GM20000 (cell line): ENCODE data around the gene RBCK1.

Experiments
- DNase-seq: peaks from one replicate; pipeline ENCODE4 v3.0.0; 2012; ENCODE audit warnings: low spot score
- TF ChIP-seq, protein P1 (sequence below): IDR thresholded peaks from 2 replicates; pipeline ENCODE4 v1.5.1; 2012; ENCODE audit warnings: mild to moderate bottlenecking, control low read depth; ENCODE audit errors: extremely low read depth, missing control alignments

Gene RBCK1

DNA sequence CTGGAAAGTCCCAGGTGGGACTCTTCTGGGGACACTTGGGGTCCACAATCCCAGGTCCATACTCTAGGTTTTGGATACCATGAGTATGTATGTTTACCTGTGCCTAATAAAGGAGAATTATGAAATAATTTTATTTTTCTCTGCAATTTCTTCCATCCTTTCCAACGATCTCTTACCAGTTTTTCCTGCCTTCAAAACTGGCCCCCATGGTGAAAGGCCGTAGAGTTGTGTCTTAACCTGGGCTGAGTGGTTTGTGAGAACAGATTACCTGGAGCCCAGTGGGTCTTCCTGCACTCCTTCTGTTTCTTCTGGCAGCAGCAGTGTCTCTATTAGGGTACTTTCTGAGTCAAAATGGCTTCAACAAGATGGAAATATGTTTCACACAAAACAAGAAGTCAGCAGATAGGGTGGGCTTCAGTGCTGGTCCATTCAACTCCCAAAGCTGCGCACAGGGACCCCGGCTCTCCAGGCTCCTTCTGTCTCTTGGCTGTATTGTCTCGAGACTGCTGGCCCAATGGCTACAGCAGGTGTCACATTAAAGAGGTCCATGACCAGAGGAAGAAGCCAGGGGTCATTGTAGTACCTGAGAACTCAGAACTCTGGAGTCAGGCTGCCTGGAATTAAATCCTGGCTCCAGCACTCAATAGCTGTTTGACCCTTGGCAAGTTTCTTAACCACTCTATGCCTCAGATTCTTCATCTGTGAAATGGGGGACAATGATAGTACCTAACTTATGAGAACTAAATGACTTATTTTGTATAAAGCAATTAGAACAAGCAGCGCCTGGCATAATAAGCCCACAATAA is 10.5 kb upstream of the RBCK1 start:
- no peak for DNase-seq
- TF ChIP-seq, protein P1, sequence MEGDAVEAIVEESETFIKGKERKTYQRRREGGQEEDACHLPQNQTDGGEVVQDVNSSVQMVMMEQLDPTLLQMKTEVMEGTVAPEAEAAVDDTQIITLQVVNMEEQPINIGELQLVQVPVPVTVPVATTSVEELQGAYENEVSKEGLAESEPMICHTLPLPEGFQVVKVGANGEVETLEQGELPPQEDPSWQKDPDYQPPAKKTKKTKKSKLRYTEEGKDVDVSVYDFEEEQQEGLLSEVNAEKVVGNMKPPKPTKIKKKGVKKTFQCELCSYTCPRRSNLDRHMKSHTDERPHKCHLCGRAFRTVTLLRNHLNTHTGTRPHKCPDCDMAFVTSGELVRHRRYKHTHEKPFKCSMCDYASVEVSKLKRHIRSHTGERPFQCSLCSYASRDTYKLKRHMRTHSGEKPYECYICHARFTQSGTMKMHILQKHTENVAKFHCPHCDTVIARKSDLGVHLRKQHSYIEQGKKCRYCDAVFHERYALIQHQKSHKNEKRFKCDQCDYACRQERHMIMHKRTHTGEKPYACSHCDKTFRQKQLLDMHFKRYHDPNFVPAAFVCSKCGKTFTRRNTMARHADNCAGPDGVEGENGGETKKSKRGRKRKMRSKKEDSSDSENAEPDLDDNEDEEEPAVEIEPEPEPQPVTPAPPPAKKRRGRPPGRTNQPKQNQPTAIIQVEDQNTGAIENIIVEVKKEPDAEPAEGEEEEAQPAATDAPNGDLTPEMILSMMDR: no peak

DNA sequence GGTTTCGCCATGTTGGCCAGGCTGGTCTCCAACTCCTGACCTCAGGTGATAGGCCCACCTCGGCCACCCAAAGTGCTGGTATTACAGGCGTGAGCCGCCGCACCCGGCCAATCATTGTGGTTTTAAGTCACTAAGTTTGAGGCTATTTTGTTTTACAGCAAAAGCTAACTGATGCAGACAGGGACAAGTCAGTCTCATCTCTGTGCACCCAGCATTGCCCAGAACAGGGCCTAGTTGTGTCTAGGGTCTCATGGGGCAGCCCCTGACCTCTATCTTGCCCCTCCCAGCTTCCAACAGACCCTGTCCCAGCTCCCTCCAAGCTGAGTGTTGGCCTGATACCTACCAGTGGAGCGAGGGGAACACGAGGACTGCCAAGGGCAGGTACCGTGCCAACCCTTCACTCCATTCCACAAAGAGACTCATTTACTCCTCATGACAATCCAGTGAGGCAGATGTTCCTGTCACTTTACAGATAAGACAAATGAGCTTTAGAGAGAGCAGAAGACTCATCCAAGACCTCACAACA is 8.9 kb upstream of the RBCK1 start:
- no peak for DNase-seq
- TF ChIP-seq, protein P1: no peak

DNA sequence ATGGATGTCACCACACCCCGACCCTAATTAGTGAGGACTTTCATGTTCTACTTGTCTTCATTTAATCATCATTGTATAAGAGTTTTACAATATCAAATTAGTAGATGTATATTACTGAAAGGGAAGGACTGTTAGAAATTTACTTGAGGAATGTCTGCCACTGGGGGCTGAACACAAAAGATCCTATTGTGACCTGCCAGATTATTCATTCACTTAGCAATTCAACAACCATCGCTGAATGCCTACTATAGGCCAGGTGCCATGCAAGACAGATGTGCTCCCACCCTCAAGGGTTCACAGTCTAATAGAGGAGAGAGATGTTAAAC is 8.0 kb upstream of the RBCK1 start:
- TF ChIP-seq, protein P1: no peak
- DNase-seq: no peak

DNA sequence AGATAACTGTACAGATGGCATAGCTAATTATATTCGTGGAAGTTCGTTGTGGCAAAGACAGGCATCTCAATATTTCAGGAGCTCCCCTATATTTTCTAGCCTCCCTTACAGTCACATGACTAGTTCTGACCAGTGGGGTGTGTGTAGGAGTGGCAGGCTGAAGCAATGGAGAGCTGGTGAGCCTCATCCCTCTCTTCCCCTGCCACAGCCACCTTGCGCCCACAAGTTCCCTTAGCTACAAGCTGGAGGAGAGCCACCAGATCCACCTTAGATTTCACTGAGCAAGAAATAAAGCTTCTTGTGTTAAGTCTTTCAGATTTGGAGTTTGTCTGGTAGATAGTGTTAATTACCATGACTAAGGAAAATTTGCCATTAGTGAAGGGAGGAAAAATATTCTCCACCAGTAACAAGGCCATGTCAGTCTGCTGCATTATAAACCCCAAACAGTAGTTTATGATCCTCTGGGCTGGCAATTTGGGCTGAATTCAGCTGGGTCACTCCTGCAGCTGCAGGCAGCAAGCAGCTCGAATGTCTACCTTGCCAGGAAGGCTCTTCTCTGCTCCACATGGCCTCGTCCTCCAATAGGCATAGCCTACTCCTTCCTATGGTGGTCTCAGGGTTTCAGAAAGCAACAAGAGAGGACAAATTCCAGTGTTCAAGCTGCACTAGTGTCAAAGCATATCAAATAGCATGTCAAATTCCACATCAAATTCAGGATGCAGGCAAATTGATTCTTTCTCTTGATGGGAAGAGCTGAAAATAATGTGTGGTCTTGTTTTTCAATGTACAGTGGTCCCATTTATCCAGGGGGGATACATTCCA is 7.4 kb upstream of the RBCK1 start:
- no peak for DNase-seq
- TF ChIP-seq, protein P1: no peak

DNA sequence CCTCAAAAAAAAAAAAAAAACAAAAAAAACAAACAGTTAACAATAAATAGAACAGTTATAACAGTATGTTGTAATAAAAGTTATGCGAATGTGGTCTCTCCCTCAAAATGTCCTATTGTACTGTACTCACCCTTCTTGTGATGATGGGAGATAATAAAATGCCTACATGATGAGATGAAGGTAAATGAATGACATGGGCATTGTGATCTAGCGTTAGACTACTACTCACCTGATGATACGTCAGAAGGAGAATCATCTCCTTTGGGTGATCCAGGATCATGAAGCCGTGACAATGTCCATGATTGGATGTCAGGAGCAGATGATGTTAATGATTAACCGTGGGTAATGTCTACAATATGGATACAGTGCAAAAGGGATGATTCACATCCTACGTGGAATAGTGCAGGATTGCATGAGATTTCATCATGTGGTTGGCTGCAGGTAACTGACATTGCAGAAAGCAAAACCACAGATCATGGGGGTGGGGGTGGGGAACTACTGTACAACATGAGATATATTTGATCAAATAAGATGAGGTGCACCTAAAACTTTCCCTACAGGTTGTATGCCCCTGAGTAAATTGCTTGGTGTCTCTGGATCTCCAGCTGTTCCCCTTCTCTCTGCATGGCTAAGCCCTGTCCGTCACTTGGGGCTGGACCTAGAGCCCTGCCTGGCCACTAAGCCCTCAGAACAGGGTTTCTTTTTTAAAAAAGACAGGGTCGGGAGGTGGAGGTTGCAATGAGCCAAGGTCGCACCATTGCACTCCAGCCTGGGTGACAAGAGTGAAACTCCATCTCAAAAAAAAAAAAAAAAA is 6.2 kb upstream of the RBCK1 start:
- TF ChIP-seq, protein P1: no peak
- no peak for DNase-seq

DNA sequence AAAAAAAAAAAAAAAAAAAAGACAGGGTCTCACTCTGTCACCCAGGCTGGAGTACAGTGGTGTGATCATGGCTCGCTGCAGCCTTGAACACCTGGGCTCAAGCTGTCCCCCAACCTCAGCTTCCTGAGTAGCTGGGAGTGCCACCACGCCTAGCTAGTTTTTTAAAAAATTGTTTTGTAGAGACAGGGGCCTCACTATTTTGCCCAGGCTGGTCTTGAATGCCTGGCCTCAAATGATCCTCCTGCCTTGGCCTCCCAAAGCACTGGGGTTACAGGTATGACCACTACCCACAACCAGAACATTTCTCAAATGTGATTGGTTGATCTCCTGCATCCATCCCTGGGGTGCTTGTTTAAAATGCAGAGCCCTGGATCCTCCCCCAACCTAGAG is 5.6 kb upstream of the RBCK1 start:
- TF ChIP-seq, protein P1: no peak
- no peak for DNase-seq
